ENCODE data around the gene PTPN3. TPM values are rescaled to one million over a fixed set of nuclear protein-coding genes. Genes with fewer than 3 reads are reported as not detected.

The PTPN3 gene
- total and polyA plus RNA-seq, 2 donors (not counting 1 experiment from before 2014, with no cell fraction given): 1.4 to 2.3 TPM

- Histone ChIP-seq H3K9ac (ENCODE audit: insufficient read depth, low read length) (no peak overlapping the region), H4K20me1 (ENCODE audit: control insufficient read depth, extremely low read depth, insufficient read depth, low read length) (no peaks in the 10 kb centered on the region), H3K36me3 (ENCODE audit: control insufficient read depth, insufficient read depth, low read length) (no peaks in the 10 kb centered on the region), H3K79me2 (ENCODE audit: control insufficient read depth, insufficient read depth, low read length) (no peaks in the 10 kb centered on the region), H3K4me3 (replicated peaks in 1 of 4; ENCODE audit: control extremely low read depth in 1 of 4, insufficient read depth in 1 of 4, low read depth in 3 of 4, low read length in 4 of 4) (no peak overlapping the region), H3K9me3 (ENCODE audit: control insufficient read depth, insufficient read depth, low read depth, low read length) (no peaks in the 10 kb centered on the region), H3K4me1 (ENCODE audit: control insufficient read depth, extremely low read depth, insufficient read depth, low read length) (peaks cover 2% of the 10 kb centered on the region), H3K27ac (ENCODE audit: insufficient read depth, low read length) (no peak overlapping the region), H2AFZ (ENCODE audit: low read length) (no peak overlapping the region), H3K27me3 (ENCODE audit: control insufficient read depth, insufficient read depth, low read length) (peaks cover 1% of the 10 kb centered on the region), H3K4me2 (ENCODE audit: extremely low read depth, insufficient read depth, low read length) (no peak overlapping the region)
- DNase-seq (ENCODE audit: low read depth in 2 of 2): peak; percentile 42 to 84
- TF ChIP-seq CTCF (conservative IDR thresholded peaks at IDR 0.05 in 1 of 2, IDR thresholded peaks at IDR 0.05 in 1 of 2; ENCODE audit: low read depth in 1 of 2, low read length in 2 of 2) (no peak), EZH2 (IDR thresholded peaks at IDR 0.05; ENCODE audit: low read length, missing control alignments) (no peak)
Observed at GRCh38 chr9:109331353-109331752, 166.8 kb downstream of the PTPN3 start.

GRCh38 chr9:109329638-109330258, 168.4 kb downstream of the PTPN3 start:
- no peak for TF ChIP-seq EZH2 (IDR thresholded peaks at IDR 0.05; ENCODE audit: low read length, missing control alignments)
- TF ChIP-seq CTCF (conservative IDR thresholded peaks at IDR 0.05 in 1 of 2, IDR thresholded peaks at IDR 0.05 in 1 of 2; ENCODE audit: low read depth in 1 of 2, low read length in 2 of 2): no peak
- Histone ChIP-seq H3K27me3 (ENCODE audit: control insufficient read depth, insufficient read depth, low read length) (no peaks in the 10 kb centered on the region), H3K79me2 (ENCODE audit: control insufficient read depth, insufficient read depth, low read length) (no peaks in the 10 kb centered on the region), H3K4me3 (replicated peaks in 1 of 4; ENCODE audit: control extremely low read depth in 1 of 4, insufficient read depth in 1 of 4, low read depth in 3 of 4, low read length in 4 of 4) (no peak overlapping the region), H3K4me1 (ENCODE audit: control insufficient read depth, extremely low read depth, insufficient read depth, low read length) (peaks cover 2% of the 10 kb centered on the region), H3K36me3 (ENCODE audit: control insufficient read depth, insufficient read depth, low read length) (no peaks in the 10 kb centered on the region), H4K20me1 (ENCODE audit: control insufficient read depth, extremely low read depth, insufficient read depth, low read length) (no peaks in the 10 kb centered on the region), H3K9me3 (ENCODE audit: control insufficient read depth, insufficient read depth, low read depth, low read length) (no peaks in the 10 kb centered on the region), H3K9ac (ENCODE audit: insufficient read depth, low read length) (no peak overlapping the region), H2AFZ (ENCODE audit: low read length) (peak overlapping the region; percentile 67), H3K27ac (ENCODE audit: insufficient read depth, low read length) (no peak overlapping the region), H3K4me2 (ENCODE audit: extremely low read depth, insufficient read depth, low read length) (peak overlapping the region; percentile 37)
- no peak for DNase-seq (ENCODE audit: low read depth in 2 of 2)

GRCh38 chr9:109328978-109329637, 169.0 kb downstream of the PTPN3 start:
- TF ChIP-seq CTCF (conservative IDR thresholded peaks at IDR 0.05 in 1 of 2, IDR thresholded peaks at IDR 0.05 in 1 of 2; ENCODE audit: low read depth in 1 of 2, low read length in 2 of 2) (no peak), EZH2 (IDR thresholded peaks at IDR 0.05; ENCODE audit: low read length, missing control alignments) (no peak)
- peak overlapping the region; percentile 38 for H3K4me2 ChIP-seq (ENCODE audit: extremely low read depth, insufficient read depth, low read length)
- no peak overlapping the region for H3K9ac ChIP-seq (ENCODE audit: insufficient read depth, low read length)
- no peaks in the 10 kb centered on the region for H3K79me2 ChIP-seq (ENCODE audit: control insufficient read depth, insufficient read depth, low read length)
- H3K4me1 ChIP-seq (ENCODE audit: control insufficient read depth, extremely low read depth, insufficient read depth, low read length): peaks cover 2% of the 10 kb centered on the region
- H2AFZ ChIP-seq (ENCODE audit: low read length): peak overlapping the region; percentile 16
- no peaks in the 10 kb centered on the region for H4K20me1 ChIP-seq (ENCODE audit: control insufficient read depth, extremely low read depth, insufficient read depth, low read length)
- no peaks in the 10 kb centered on the region for H3K27me3 ChIP-seq (ENCODE audit: control insufficient read depth, insufficient read depth, low read length)
- H3K4me3 ChIP-seq (replicated peaks in 1 of 4; ENCODE audit: control extremely low read depth in 1 of 4, insufficient read depth in 1 of 4, low read depth in 3 of 4, low read length in 4 of 4): peak overlapping the region in 1 of 4 experiments; percentile 17
- H3K9me3 ChIP-seq (ENCODE audit: control insufficient read depth, insufficient read depth, low read depth, low read length): no peaks in the 10 kb centered on the region
- no peak overlapping the region for H3K27ac ChIP-seq (ENCODE audit: insufficient read depth, low read length)
- no peaks in the 10 kb centered on the region for H3K36me3 ChIP-seq (ENCODE audit: control insufficient read depth, insufficient read depth, low read length)
- peak; percentile 83 to 85 for DNase-seq (ENCODE audit: low read depth in 2 of 2)

Other genes starting within 250 kb of the PTPN3 start
- 1.5 and 2.8 TPM in 2 replicates for gene EPB41L4B, start 177.2 kb downstream of the PTPN3 start, total RNA-seq
- gene EPB41L4B, start 177.2 kb downstream of the PTPN3 start, polyA plus RNA-seq: 0.56 and 1.7 TPM in 2 replicates